Omental fat pad (tissue), 4 donors: ENCODE data around the gene ARHGAP24. TPM values are rescaled to one million over a fixed set of nuclear protein-coding genes. Genes with fewer than 3 reads are reported as not detected.

Source experiments
- ATAC-seq: fragments of 150-250 bp; one replicate; pipeline ENCODE4 v1.9.1; 2016; ENCODE audit warnings: mild to moderate bottlenecking, moderate library complexity; ENCODE audit not compliant: low FRiP score
- DNase-seq: peaks from one replicate; pipeline ENCODE4 v3.0.0-alpha.2; 2019; ENCODE audit warnings: low spot score
- CTCF ChIP-seq, 3 donors: fragments of 450-650 bp; IDR thresholded peaks; one replicate each; pipeline ENCODE4 v1.5.1; 2016 to 2017; ENCODE audit warnings: antibody characterized with exemption in 3 of 3, mild to moderate bottlenecking in 3 of 3, moderate library complexity in 2 of 3
- total RNA-seq, 4 donors: library from RNA; depleted of rRNA; stranded (reverse); fragments of >200 nt; gene quantifications; one replicate each; pipeline ENCODE4 v1.1.0, GENCODE V29; 2016

ARHGAP24 gene
- total RNA-seq, 4 donors from 2014 or later, result 42.3 to 57.2 (median 52.8) TPM

GRCh38 chr4:85565761-85566480, 91.0 kb downstream of the ARHGAP24 start:
- TF ChIP-seq CTCF (IDR thresholded peaks at IDR 0.05), result no peak
- ATAC-seq (no peak), DNase-seq (no peak)

GRCh38 chr4:85569730-85570299, 94.9 kb downstream of the ARHGAP24 start:
- DNase-seq (no peak), ATAC-seq (no peak)
- no peak for TF ChIP-seq CTCF (IDR thresholded peaks at IDR 0.05)

GRCh38 chr4:85570388-85570787, 95.4 kb downstream of the ARHGAP24 start:
- no peak for DNase-seq
- no peak for ATAC-seq
- TF ChIP-seq CTCF (IDR thresholded peaks at IDR 0.05), result no peak

GRCh38 chr4:85571008-85571407, 96.1 kb downstream of the ARHGAP24 start:
- ATAC-seq (no peak), DNase-seq (no peak)
- TF ChIP-seq CTCF (IDR thresholded peaks at IDR 0.05), result no peak

GRCh38 chr4:85573270-85573669, 98.3 kb downstream of the ARHGAP24 start:
- no peak for TF ChIP-seq CTCF (IDR thresholded peaks at IDR 0.05)
- DNase-seq, result no peak
- no peak for ATAC-seq

- TF ChIP-seq CTCF (IDR thresholded peaks at IDR 0.05), result no peak
- no peak for ATAC-seq
- no peak for DNase-seq
Observed at GRCh38 chr4:85577307-85577706, 102.4 kb downstream of the ARHGAP24 start.

- TF ChIP-seq CTCF (IDR thresholded peaks at IDR 0.05), result no peak
- ATAC-seq, result no peak
- DNase-seq, result no peak
Observed at GRCh38 chr4:85579942-85580341, 105.0 kb downstream of the ARHGAP24 start.
